GM21526 (cell line): ENCODE measurements around the gene ITGA2.
A peak's percentile ranks its signal among the peaks of the same experiment; 100 is the strongest.
"Not testable (repeated sequence)": the region's sequence is repeated elsewhere in the genome, so short reads cannot be mapped to it uniquely, and the experiment has no call there.

ENCODE experiments used
- ATAC-seq: cut with Tn5 transposase; IDR thresholded peaks from one replicate; pipeline ENCODE4 v1.9.1; 2021; ENCODE audit warnings: moderate library complexity; ENCODE audit not compliant: unreplicated experiment, low FRiP score

The ITGA2 gene

GRCh38 chr5:52989025-52989780, at the start of gene ITGA2:
TSS of gene ITGA2 (plus strand) at chr5:52989352. CDS start at chr5:52989469, 117 bp downstream.
- no peak for ATAC-seq

- no peak for ATAC-seq
Observed at GRCh38 chr5:52943285-52943684, 45.9 kb upstream of the ITGA2 start.

- no peak for ATAC-seq
Observed at GRCh38 chr5:52943808-52944207, 45.3 kb upstream of the ITGA2 start.

- ATAC-seq = no peak
Observed at GRCh38 chr5:52945040-52945439, 44.1 kb upstream of the ITGA2 start.

GRCh38 chr5:52947208-52947607, 41.9 kb upstream of the ITGA2 start:
- ATAC-seq = no peak

GRCh38 chr5:52947851-52948250, 41.3 kb upstream of the ITGA2 start:
- ATAC-seq = no peak

- ATAC-seq = peak; percentile 100
Observed at GRCh38 chr5:52948418-52949076, 40.6 kb upstream of the ITGA2 start.

- ATAC-seq = no peak
Observed at GRCh38 chr5:52950686-52951085, 38.5 kb upstream of the ITGA2 start.

GRCh38 chr5:52952483-52952882, 36.7 kb upstream of the ITGA2 start:
- no peak for ATAC-seq

GRCh38 chr5:52956014-52956413, 33.1 kb upstream of the ITGA2 start:
- no peak for ATAC-seq

- no peak for ATAC-seq
Observed at GRCh38 chr5:52956915-52957747, 32.0 kb upstream of the ITGA2 start.

- no peak for ATAC-seq
Observed at GRCh38 chr5:52961274-52961681, 27.9 kb upstream of the ITGA2 start.

- ATAC-seq = no peak
Observed at GRCh38 chr5:52963636-52964035, 25.5 kb upstream of the ITGA2 start.

GRCh38 chr5:52964138-52964537, 25.0 kb upstream of the ITGA2 start:
- ATAC-seq = no peak

GRCh38 chr5:52976157-52976556, 13.0 kb upstream of the ITGA2 start:
- ATAC-seq = not testable (repeated sequence)

GRCh38 chr5:52977264-52977897, 11.8 kb upstream of the ITGA2 start:
- ATAC-seq = no peak

- no peak for ATAC-seq
Observed at GRCh38 chr5:52981507-52981906, 7.6 kb upstream of the ITGA2 start.

GRCh38 chr5:52983731-52984636, 5.2 kb upstream of the ITGA2 start:
- ATAC-seq = no peak

GRCh38 chr5:52985306-52985705, 3.8 kb upstream of the ITGA2 start:
- ATAC-seq = no peak
